ENCODE data around the gene FSHB. TPM values are rescaled to one million over a fixed set of nuclear protein-coding genes. Genes with fewer than 3 reads are reported as not detected.

The FSHB gene
- total RNA-seq: not detected in 2 replicates

DNA sequence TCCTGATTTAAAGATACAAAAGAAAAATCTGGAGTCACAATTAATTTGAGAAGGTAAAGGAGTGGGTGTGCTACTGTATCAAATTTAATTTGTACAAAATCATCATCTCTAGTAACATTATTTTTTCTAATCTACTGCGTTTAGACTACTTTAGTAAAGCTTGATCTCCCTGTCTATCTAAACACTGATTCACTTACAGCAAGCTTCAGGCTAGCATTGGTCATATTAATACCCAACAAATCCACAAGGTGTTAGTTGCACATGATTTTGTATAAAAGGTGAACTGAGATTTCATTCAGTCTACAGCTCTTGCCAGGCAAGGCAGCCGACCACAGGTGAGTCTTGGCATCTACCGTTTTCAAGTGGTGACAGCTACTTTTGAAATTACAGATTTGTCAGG is at the start of gene FSHB:
Gene FSHB (plus strand): TSS at position 301 of the 400 bp plus-strand sequence. CDS start 889 bp downstream, outside the sequence.

Other genes starting within 250 kb of the FSHB start
- gene KCNA4, start 214.0 kb upstream of the FSHB start, total RNA-seq: not detected in 2 replicates
- gene ARL14EP, start 92.1 kb downstream of the FSHB start, total RNA-seq: 13.3 and 22.6 TPM in 2 replicates

Data from tracheal epithelial cell (primary cell).